Cardiac muscle cell (in vitro differentiated cells and primary cell): ENCODE data around the gene ATP9B. TPM values are rescaled to one million over a fixed set of nuclear protein-coding genes. Genes with fewer than 3 reads are reported as not detected.
"Not testable (repeated sequence)": the region's sequence is repeated elsewhere in the genome, so short reads cannot be mapped to it uniquely, and the experiment has no call there.

Experiments
- DNase-seq, 2 donors: peaks; one replicate each; pipeline versions ENCODE4 v3.0.0 to v3.0.0-alpha.2; 2010 to 2017; ENCODE audit warnings: low read depth in 1 of 2, low spot score in 1 of 2
- H3K27ac ChIP-seq: fragments of 200-600 bp; sonication (generic); 2 replicates; pipeline ENCODE4 v1.5.1; 2016
- H3K27me3 ChIP-seq: fragments of 200-600 bp; sonication (generic); 2 replicates; pipeline ENCODE4 v1.6.0; 2016; ENCODE audit warnings: control low read depth
- H3K36me3 ChIP-seq: fragments of 200-600 bp; sonication (generic); 2 replicates; pipeline ENCODE4 v1.5.1; 2016; ENCODE audit warnings: control low read depth
- H3K4me1 ChIP-seq: fragments of 200-600 bp; sonication (generic); 2 replicates; pipeline ENCODE4 v1.8.1; 2017; ENCODE audit warnings: low read depth, mild to moderate bottlenecking, mixed run types
- H3K4me3 ChIP-seq: fragments of 200-600 bp; sonication (generic); 2 replicates; pipeline ENCODE4 v1.5.1; 2016; ENCODE audit warnings: mild to moderate bottlenecking
- H3K9me3 ChIP-seq: fragments of 200-600 bp; sonication (generic); 2 replicates; pipeline ENCODE4 v1.5.1; 2017; ENCODE audit warnings: low read depth, mild to moderate bottlenecking, control low read depth
- polyA plus RNA-seq: library from polyadenylated mRNA; unstranded; fragments of >200 nt; fragmentation: Nextera tagmentation; extraction: Ambion mirVana; gene quantifications from 2 replicates; pipeline ENCODE4 v1.2.1, GENCODE V29; 2016
- total RNA-seq: library from RNA; depleted of rRNA; stranded (reverse); fragments of >200 nt; gene quantifications from 2 replicates; pipeline ENCODE4 v1.2.3, GENCODE V29; 2016
- TF ChIP-seq, protein P1 (sequence below): IDR thresholded peaks from 2 replicates; pipeline ENCODE4 v1.5.1; 2012; ENCODE audit warnings: low read depth, mild to moderate bottlenecking, low read length

The ATP9B gene
- total and polyA plus RNA-seq, 2 experiments from 2014 or later, result 14.1 to 14.2 TPM

DNA sequence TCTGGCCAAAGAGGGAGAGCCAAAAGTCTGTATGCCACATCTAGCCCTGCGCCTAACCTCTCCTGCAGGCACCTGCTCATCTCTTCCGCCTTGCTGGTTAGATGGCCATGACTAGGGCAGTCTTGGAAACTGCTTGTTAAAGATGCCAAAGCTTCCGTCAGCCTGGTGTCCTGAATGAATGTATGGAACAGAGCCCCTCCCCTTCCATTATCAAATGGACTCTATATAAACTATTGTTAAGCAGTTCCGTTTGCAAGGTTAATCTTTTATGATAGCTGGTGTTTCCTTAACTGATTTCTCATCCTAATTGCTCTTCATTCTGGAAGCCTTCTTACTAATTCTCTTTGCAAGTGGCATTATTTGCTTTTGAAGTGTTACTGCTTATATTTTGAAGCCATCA is 87.1 kb downstream of the ATP9B start:
- no peak for DNase-seq
- TF ChIP-seq, protein P1, sequence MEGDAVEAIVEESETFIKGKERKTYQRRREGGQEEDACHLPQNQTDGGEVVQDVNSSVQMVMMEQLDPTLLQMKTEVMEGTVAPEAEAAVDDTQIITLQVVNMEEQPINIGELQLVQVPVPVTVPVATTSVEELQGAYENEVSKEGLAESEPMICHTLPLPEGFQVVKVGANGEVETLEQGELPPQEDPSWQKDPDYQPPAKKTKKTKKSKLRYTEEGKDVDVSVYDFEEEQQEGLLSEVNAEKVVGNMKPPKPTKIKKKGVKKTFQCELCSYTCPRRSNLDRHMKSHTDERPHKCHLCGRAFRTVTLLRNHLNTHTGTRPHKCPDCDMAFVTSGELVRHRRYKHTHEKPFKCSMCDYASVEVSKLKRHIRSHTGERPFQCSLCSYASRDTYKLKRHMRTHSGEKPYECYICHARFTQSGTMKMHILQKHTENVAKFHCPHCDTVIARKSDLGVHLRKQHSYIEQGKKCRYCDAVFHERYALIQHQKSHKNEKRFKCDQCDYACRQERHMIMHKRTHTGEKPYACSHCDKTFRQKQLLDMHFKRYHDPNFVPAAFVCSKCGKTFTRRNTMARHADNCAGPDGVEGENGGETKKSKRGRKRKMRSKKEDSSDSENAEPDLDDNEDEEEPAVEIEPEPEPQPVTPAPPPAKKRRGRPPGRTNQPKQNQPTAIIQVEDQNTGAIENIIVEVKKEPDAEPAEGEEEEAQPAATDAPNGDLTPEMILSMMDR, result no peak
- H3K27ac ChIP-seq, result no peak overlapping the region
- no peak overlapping the region for H3K4me3 ChIP-seq
- H3K36me3 ChIP-seq, result peaks cover 15% of the 10 kb centered on the region
- H3K4me1 ChIP-seq, result no peaks in the 10 kb centered on the region
- no peaks in the 10 kb centered on the region for H3K27me3 ChIP-seq
- no peaks in the 10 kb centered on the region for H3K9me3 ChIP-seq

GRCh38 chr18:79164706-79165105 is 95.5 kb downstream of the ATP9B start:
- Histone ChIP-seq H3K27ac (no peak overlapping the region), H3K27me3 (no peaks in the 10 kb centered on the region), H3K9me3 (no peaks in the 10 kb centered on the region), H3K4me3 (no peak overlapping the region), H3K4me1 (no peaks in the 10 kb centered on the region), H3K36me3 (peaks cover 7% of the 10 kb centered on the region)
- no peak for DNase-seq
- TF ChIP-seq, protein P1, result no peak

DNA sequence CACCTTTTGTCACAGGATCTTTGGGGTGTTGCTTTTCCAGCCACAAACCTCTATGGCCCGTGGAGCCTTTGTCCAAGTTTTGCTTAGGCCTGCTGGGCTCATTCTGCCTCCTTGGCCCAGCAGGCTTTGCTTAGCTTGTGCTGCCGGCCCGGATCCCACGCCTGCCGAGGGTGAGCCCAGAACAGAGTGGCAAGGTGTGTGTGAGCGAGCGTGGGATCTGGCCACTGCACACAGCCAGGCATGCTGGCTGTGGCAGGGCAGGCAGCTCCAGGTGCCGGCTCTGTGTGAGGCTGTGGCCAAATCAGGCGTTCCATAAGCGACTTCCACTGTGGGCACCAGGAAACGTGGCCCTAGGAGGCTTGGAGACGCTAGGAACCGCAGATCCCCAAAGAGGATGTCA is 97.5 kb downstream of the ATP9B start:
- peaks cover 4% of the 10 kb centered on the region for H3K36me3 ChIP-seq
- H3K27me3 ChIP-seq, result no peaks in the 10 kb centered on the region
- H3K9me3 ChIP-seq, result no peaks in the 10 kb centered on the region
- no peak overlapping the region for H3K27ac ChIP-seq
- no peaks in the 10 kb centered on the region for H3K4me1 ChIP-seq
- DNase-seq, result no peak
- no peak overlapping the region for H3K4me3 ChIP-seq
- TF ChIP-seq, protein P1, result no peak

DNA sequence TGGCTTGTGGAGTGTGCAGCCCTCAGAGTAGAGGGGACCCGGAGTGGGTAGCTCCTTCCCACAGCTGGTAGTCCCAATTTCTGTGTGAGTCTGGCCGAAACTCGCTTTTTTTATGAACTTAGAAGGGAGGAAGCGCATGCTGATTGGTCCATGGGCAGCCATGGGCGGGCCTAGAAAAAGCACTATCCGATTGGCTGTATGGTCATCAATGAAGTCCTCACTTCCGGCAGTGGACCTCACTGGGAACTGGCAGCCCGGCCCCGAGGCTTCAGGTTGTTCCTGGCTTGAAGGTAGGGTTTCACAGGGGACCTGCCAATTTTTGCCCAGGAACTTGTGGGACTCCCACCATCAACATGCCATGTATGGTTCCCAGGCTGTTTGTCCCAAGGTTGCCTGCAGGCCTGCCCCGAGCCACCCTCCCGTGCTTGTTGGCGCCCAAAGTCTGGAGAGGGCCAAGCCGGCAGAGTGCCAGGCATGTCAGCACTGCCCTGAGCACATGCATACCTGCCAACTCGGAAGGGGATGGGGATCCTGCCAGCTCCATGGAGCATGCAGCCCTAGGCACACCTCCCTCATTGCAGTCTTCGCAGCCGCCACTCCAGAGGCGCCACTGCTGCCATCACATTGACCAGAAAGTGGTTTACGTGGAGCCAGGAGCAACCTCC is 98.5 kb downstream of the ATP9B start:
- Histone ChIP-seq H3K9me3 (no peaks in the 10 kb centered on the region), H3K27me3 (no peaks in the 10 kb centered on the region), H3K36me3 (peaks cover 4% of the 10 kb centered on the region), H3K4me1 (no peaks in the 10 kb centered on the region), H3K4me3 (no peak overlapping the region), H3K27ac (no peak overlapping the region)
- TF ChIP-seq, protein P1, result no peak
- DNase-seq, result no peak

DNA sequence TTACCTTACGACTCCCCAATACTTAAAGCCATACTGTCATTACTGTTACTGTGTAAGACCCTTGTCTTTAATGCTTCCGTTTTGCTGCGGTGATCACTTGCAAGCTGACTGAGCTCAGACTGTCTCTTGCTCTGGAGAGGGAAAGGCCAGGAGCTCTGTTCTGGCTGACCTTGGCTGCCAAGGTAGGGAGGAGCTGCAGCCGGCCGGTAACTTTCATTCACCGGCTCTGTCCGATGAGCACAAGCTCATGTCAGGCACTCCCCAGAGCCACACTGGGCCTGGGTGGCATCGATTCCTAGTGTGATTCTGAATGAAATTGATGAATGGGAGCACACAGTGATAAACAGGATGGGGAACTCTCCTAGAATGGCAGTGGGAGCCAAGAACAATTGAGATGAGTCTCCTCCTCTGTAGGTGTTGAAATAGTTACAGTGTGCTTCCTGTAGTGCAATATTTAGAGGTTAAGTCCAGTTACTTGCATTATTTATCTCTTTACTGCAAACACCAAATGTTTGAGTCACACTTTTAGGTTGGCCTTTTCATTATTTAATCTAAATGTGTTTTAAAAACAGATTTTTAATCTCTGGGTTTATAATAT is 100.9 kb downstream of the ATP9B start:
- Histone ChIP-seq H3K36me3 (peaks cover 4% of the 10 kb centered on the region), H3K4me3 (no peak overlapping the region), H3K9me3 (no peaks in the 10 kb centered on the region), H3K27me3 (no peaks in the 10 kb centered on the region), H3K27ac (peak overlapping the region; percentile 62), H3K4me1 (no peaks in the 10 kb centered on the region)
- DNase-seq, result peak; percentile 20 to 63
- TF ChIP-seq, protein P1, result no peak

DNA sequence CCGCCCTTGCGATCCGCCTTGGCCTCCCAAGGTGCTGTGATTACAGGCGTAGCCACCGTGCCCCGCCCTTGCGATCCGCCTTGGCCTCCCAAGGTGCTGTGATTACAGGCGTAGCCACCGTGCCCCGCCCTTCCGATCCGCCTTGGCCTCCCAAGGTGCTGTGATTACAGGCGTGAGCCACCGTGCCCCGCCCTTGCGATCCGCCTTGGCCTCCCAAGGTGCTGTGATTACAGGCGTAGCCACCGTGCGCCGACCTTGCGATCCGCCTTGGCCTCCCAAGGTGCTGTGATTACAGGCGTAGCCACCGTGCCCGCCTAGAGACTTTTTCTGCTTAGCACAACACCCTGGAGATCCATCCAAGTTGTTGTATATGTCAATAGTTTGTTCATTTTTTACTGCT is 103.1 kb downstream of the ATP9B start:
- H3K27me3 ChIP-seq, result not testable (repeated sequence)

More for the DNA sequence above, 103.1 kb downstream of the ATP9B start:
- DNase-seq, H3K4me1 ChIP-seq, H3K27ac ChIP-seq, H3K4me3 ChIP-seq, H3K36me3 ChIP-seq, H3K9me3 ChIP-seq: not testable (repeated sequence)
